ENCODE measurements around the gene CTU2.

CTU2 gene

DNA sequence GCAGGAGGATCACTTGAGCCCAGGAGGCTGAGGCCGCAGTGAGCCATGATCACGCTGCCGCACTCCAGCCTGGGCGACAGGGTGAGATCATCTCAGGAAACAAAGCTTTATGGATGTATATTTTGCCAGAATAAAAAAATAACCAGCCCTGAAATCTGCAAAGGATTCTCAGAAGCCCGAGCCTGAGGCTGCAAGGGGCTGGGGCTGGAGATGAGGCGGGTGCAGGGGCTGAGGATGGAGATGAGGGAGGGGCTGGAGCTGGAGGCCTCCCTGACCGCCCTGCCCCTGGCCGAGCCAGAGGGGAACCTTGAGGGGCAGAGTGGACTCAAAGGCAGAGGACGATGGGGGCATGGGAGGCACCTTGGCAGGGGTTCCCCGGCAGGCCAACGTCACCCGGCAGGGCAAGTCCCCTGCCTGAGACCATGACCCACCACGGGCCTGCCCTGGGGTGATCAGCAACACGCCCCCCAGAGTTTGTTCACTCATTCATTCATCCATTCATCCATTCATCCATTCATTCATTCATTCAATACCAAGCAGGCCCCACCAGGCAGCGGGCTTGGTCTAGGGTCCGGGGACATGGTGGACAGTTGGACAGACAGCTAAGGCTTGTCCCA is 46.2 kb downstream of the CTU2 start (continued):
- TF ChIP-seq POU6F1 (CRISPR knock-in tag; IDR thresholded peaks at IDR 0.05; ENCODE audit: borderline replicate concordance, low read depth) (no peak), SNAI2 (CRISPR knock-in tag; IDR thresholded peaks at IDR 0.05) (no peak), BACH2 (CRISPR knock-in tag; IDR thresholded peaks at IDR 0.05; ENCODE audit: borderline replicate concordance) (no peak), PPARA (CRISPR knock-in tag; IDR thresholded peaks at IDR 0.05; ENCODE audit: borderline replicate concordance) (no peak), ISL1 (CRISPR knock-in tag; IDR thresholded peaks at IDR 0.05) (no peak), ZC3H10 (CRISPR knock-in tag; IDR thresholded peaks at IDR 0.05) (no peak), ARNTL (CRISPR knock-in tag; IDR thresholded peaks at IDR 0.05; ENCODE audit: borderline replicate concordance, low read depth) (no peak), ZNF565 (CRISPR knock-in tag; conservative IDR thresholded peaks at IDR 0.05; ENCODE audit: low read depth) (no peak)

DNA sequence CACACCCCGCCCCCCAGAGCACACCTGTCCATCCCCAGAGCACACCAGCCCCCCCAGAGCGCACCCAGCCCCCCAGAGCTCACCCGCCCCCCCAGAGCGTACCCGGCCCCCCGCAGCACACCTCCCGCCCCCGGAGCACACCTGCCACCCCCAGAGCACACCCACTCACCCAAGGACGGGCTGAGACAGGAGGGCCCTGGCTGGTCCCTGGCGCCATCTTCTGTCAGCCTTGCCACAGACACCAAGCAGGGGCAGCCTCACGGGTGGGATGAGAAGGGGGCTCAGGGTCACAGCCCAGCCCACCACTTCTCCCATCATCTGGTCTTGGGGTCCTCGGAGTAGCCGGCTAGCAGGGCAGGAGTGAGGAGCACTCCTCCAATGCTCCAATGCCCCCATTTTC is 46.9 kb downstream of the CTU2 start:
- TF ChIP-seq ZFP3 (CRISPR knock-in tag; IDR thresholded peaks at IDR 0.05): no peak
- TF ChIP-seq TOX (CRISPR knock-in tag; IDR thresholded peaks at IDR 0.05; ENCODE audit: borderline replicate concordance): no peak
- TF ChIP-seq PATZ1 (CRISPR knock-in tag; IDR thresholded peaks at IDR 0.05; ENCODE audit: borderline replicate concordance): no peak
- TF ChIP-seq PPARA (CRISPR knock-in tag; IDR thresholded peaks at IDR 0.05; ENCODE audit: borderline replicate concordance): no peak
- TF ChIP-seq GLIS3 (CRISPR knock-in tag; IDR thresholded peaks at IDR 0.05): no peak
- no peak for TF ChIP-seq ZNF565 (CRISPR knock-in tag; conservative IDR thresholded peaks at IDR 0.05; ENCODE audit: low read depth)
- no peak for ATAC-seq

DNA sequence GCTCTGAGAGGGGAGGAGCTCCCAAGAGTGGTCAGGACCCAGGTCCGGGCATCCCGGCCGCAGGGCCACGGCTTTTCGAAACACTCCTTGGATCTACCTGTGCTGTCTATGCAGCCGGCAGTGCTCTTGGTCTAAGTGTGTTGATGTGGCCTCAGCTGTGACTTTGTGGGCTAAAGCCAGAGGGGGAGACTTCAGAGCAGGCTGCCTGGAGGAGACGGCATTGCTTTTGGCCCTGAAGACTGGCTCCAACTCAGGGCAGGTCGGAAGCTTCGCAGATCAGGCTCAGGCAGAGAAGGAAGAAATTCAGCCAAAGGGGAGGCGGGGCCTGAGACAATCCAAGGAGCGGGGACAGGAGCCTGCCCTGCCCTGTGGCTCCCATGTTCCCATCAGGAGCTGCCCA is 47.3 kb downstream of the CTU2 start:
- ATAC-seq: no peak
- no peak for TF ChIP-seq ZNF8 (CRISPR knock-in tag; IDR thresholded peaks at IDR 0.05)
- TF ChIP-seq TOX (CRISPR knock-in tag; IDR thresholded peaks at IDR 0.05; ENCODE audit: borderline replicate concordance): no peak
- no peak for TF ChIP-seq RARB (CRISPR knock-in tag; IDR thresholded peaks at IDR 0.05)
- TF ChIP-seq TCF4 (CRISPR knock-in tag; IDR thresholded peaks at IDR 0.05; ENCODE audit: borderline replicate concordance): no peak
- TF ChIP-seq OSR1 (CRISPR knock-in tag; IDR thresholded peaks at IDR 0.05): no peak
- TF ChIP-seq, protein P1, sequence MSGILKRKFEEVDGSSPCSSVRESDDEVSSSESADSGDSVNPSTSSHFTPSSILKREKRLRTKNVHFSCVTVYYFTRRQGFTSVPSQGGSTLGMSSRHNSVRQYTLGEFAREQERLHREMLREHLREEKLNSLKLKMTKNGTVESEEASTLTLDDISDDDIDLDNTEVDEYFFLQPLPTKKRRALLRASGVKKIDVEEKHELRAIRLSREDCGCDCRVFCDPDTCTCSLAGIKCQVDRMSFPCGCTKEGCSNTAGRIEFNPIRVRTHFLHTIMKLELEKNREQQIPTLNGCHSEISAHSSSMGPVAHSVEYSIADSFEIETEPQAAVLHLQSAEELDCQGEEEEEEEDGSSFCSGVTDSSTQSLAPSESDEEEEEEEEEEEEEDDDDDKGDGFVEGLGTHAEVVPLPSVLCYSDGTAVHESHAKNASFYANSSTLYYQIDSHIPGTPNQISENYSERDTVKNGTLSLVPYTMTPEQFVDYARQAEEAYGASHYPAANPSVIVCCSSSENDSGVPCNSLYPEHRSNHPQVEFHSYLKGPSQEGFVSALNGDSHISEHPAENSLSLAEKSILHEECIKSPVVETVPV (CRISPR knock-in tag; IDR thresholded peaks at IDR 0.05): no peak
- no peak for TF ChIP-seq ISL1 (CRISPR knock-in tag; IDR thresholded peaks at IDR 0.05)
- TF ChIP-seq ZNF565 (CRISPR knock-in tag; conservative IDR thresholded peaks at IDR 0.05; ENCODE audit: low read depth): no peak
- TF ChIP-seq POU6F1 (CRISPR knock-in tag; IDR thresholded peaks at IDR 0.05; ENCODE audit: borderline replicate concordance, low read depth): no peak
- TF ChIP-seq ESRRG (CRISPR knock-in tag; IDR thresholded peaks at IDR 0.05): no peak
- no peak for TF ChIP-seq PATZ1 (CRISPR knock-in tag; IDR thresholded peaks at IDR 0.05; ENCODE audit: borderline replicate concordance)
- TF ChIP-seq CSDC2 (CRISPR knock-in tag; IDR thresholded peaks at IDR 0.05): no peak
- no peak for TF ChIP-seq PPARA (CRISPR knock-in tag; IDR thresholded peaks at IDR 0.05; ENCODE audit: borderline replicate concordance)
- TF ChIP-seq, protein P2, sequence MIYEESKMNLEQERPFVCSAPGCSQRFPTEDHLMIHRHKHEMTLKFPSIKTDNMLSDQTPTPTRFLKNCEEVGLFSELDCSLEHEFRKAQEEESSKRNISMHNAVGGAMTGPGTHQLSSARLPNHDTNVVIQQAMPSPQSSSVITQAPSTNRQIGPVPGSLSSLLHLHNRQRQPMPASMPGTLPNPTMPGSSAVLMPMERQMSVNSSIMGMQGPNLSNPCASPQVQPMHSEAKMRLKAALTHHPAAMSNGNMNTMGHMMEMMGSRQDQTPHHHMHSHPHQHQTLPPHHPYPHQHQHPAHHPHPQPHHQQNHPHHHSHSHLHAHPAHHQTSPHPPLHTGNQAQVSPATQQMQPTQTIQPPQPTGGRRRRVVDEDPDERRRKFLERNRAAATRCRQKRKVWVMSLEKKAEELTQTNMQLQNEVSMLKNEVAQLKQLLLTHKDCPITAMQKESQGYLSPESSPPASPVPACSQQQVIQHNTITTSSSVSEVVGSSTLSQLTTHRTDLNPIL (CRISPR knock-in tag; IDR thresholded peaks at IDR 0.05; ENCODE audit: low read depth): no peak
- no peak for TF ChIP-seq SNAI2 (CRISPR knock-in tag; IDR thresholded peaks at IDR 0.05)
- TF ChIP-seq TSHZ2 (CRISPR knock-in tag; IDR thresholded peaks at IDR 0.05): no peak
- no peak for TF ChIP-seq ZFP3 (CRISPR knock-in tag; IDR thresholded peaks at IDR 0.05)
- no peak for TF ChIP-seq BACH2 (CRISPR knock-in tag; IDR thresholded peaks at IDR 0.05; ENCODE audit: borderline replicate concordance)
- no peak for TF ChIP-seq ZNF70 (CRISPR knock-in tag; IDR thresholded peaks at IDR 0.05)
